ENCODE results near the gene SH3PXD2A. TPM values are rescaled to one million over a fixed set of nuclear protein-coding genes. Genes with fewer than 3 reads are reported as not detected.

The SH3PXD2A gene
- total RNA-seq, 1 experiment from 2014 or later, result 54.9 TPM

DNA sequence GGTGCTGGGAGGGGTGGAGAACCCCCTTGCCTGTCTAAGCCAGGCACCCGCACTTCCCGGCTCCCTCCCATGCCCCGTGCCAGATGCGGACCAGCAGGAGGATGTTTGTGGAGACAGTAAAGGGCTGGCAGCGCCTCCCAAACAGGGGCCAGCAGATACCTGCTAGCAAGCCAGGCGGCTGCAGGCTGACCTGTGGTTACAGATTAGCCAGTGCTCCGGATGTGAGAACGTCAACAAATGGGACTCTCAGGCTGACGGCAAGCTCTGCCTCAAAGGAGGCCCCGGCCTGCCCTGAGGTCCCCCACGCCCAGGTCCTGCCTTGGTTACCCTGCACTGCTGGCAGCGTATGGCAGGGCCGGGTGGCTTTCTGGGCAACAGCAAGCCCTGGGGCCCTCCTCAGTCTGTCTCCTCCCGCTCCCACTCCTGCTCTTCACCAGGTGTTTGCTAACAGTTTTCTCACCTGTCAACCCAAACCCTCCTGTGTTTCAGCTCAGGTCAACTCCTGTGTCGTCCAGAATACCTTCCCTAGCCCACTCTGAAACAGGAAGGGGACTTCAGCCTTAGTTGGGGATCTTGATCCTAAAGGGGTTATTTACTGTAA is 276.5 kb downstream of the SH3PXD2A start:
- no peak for TF ChIP-seq EZH2 (IDR thresholded peaks at IDR 0.05; ENCODE audit: borderline replicate concordance, low read depth, low read length, poor library complexity, severe bottlenecking)
- TF ChIP-seq, protein P1, sequence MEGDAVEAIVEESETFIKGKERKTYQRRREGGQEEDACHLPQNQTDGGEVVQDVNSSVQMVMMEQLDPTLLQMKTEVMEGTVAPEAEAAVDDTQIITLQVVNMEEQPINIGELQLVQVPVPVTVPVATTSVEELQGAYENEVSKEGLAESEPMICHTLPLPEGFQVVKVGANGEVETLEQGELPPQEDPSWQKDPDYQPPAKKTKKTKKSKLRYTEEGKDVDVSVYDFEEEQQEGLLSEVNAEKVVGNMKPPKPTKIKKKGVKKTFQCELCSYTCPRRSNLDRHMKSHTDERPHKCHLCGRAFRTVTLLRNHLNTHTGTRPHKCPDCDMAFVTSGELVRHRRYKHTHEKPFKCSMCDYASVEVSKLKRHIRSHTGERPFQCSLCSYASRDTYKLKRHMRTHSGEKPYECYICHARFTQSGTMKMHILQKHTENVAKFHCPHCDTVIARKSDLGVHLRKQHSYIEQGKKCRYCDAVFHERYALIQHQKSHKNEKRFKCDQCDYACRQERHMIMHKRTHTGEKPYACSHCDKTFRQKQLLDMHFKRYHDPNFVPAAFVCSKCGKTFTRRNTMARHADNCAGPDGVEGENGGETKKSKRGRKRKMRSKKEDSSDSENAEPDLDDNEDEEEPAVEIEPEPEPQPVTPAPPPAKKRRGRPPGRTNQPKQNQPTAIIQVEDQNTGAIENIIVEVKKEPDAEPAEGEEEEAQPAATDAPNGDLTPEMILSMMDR (conservative IDR thresholded peaks at IDR 0.05; ENCODE audit: low read depth, low read length), result no peak
- ChIA-PET CTCF (no interaction called here), POLR2A (ENCODE audit: low non-redundant PET) (no interaction called here)
- intact Hi-C loops (cut with micrococcal nuclease; ENCODE audit: unreplicated experiment), result no loop called here
- no peak overlapping the region for H3K27ac ChIP-seq (ENCODE audit: low read depth, low read length, poor library complexity, severe bottlenecking)
- no peaks in the 10 kb centered on the region for H3K27me3 ChIP-seq (replicated peaks; ENCODE audit: insufficient read depth, low read depth, low read length, poor library complexity)
- H3K4me3 ChIP-seq (ENCODE audit: low read depth, low read length, poor library complexity, severe bottlenecking), result no peak overlapping the region
- H3K36me3 ChIP-seq (ENCODE audit: insufficient read depth, low read length, poor library complexity, severe bottlenecking), result no peaks in the 10 kb centered on the region
- no peaks in the 10 kb centered on the region for H3K9me3 ChIP-seq (ENCODE audit: low read depth, low read length, poor library complexity, severe bottlenecking)
- H3K4me1 ChIP-seq (ENCODE audit: insufficient read depth, low read length, poor library complexity, severe bottlenecking), result no peaks in the 10 kb centered on the region
- DNase-seq (ENCODE audit: low spot score), result no peak
- BruUV-seq (replicated peaks), result no TSS peak

DNA sequence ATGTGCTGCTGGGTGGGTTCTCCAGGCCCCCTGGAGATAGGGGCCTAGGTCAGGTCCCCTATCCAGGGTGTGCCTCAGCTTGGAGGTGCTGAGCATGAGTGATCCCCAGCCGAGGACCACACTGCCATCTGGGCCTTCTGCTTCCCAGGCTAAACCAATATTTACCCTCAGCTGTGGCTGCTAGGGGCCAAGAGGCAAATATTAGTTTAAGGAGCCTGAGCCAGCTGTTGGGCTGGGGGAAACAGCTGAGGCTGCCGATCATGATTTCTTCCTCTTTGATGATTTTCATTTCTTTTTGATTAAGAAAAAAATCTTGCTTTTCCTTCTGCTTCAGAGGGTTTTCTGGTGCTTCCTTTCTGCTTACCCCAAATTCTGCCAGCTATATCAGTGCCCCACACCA is 278.5 kb downstream of the SH3PXD2A start:
- BruUV-seq (replicated peaks), result no TSS peak
- no peak for TF ChIP-seq EZH2 (IDR thresholded peaks at IDR 0.05; ENCODE audit: borderline replicate concordance, low read depth, low read length, poor library complexity, severe bottlenecking)
- TF ChIP-seq, protein P1 (conservative IDR thresholded peaks at IDR 0.05; ENCODE audit: low read depth, low read length), result no peak
- POLR2A ChIA-PET (ENCODE audit: low non-redundant PET), result no interaction called here
- H3K4me3 ChIP-seq (ENCODE audit: low read depth, low read length, poor library complexity, severe bottlenecking), result no peak overlapping the region
- H3K27ac ChIP-seq (ENCODE audit: low read depth, low read length, poor library complexity, severe bottlenecking), result no peak overlapping the region
- H3K4me1 ChIP-seq (ENCODE audit: insufficient read depth, low read length, poor library complexity, severe bottlenecking), result no peaks in the 10 kb centered on the region
- intact Hi-C loops (cut with micrococcal nuclease; ENCODE audit: unreplicated experiment), result no loop called here
- H3K27me3 ChIP-seq (replicated peaks; ENCODE audit: insufficient read depth, low read depth, low read length, poor library complexity), result no peaks in the 10 kb centered on the region
- DNase-seq (ENCODE audit: low spot score), result no peak
- CTCF ChIA-PET, result interaction anchor here (0.5 kb wide), 1 partner anchor 34 kb away, joined by 3 read pairs; no protein-coding TSS in a partner anchor
- no peaks in the 10 kb centered on the region for H3K9me3 ChIP-seq (ENCODE audit: low read depth, low read length, poor library complexity, severe bottlenecking)
- H3K36me3 ChIP-seq (ENCODE audit: insufficient read depth, low read length, poor library complexity, severe bottlenecking), result no peaks in the 10 kb centered on the region

DNA sequence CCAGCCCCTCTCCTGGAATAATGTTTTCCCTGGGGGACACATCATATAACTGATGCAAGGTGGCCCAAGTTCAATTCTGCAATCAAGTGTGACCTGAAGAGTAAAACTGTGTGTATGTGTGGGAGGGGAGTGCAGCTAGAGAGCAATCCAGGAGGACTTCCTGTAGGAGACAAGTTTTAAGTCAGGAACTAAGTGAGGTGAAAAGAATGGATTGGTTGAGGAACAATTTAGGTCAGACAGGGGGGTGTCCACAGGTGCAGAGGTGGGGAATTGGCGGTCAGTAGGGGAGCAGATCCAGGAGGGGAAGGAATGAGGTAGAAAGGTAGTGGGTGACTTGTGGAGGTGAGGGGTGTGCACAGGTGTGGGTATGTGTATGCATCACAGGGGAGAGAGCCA is 279.3 kb downstream of the SH3PXD2A start:
- no peaks in the 10 kb centered on the region for H3K4me1 ChIP-seq (ENCODE audit: insufficient read depth, low read length, poor library complexity, severe bottlenecking)
- H3K4me3 ChIP-seq (ENCODE audit: low read depth, low read length, poor library complexity, severe bottlenecking), result no peak overlapping the region
- POLR2A ChIA-PET (ENCODE audit: low non-redundant PET), result no interaction called here
- no peak for DNase-seq (ENCODE audit: low spot score)
- intact Hi-C loops (cut with micrococcal nuclease; ENCODE audit: unreplicated experiment), result no loop called here
- H3K36me3 ChIP-seq (ENCODE audit: insufficient read depth, low read length, poor library complexity, severe bottlenecking), result no peaks in the 10 kb centered on the region
- H3K27ac ChIP-seq (ENCODE audit: low read depth, low read length, poor library complexity, severe bottlenecking), result no peak overlapping the region
- H3K9me3 ChIP-seq (ENCODE audit: low read depth, low read length, poor library complexity, severe bottlenecking), result no peaks in the 10 kb centered on the region
- TF ChIP-seq EZH2 (IDR thresholded peaks at IDR 0.05; ENCODE audit: borderline replicate concordance, low read depth, low read length, poor library complexity, severe bottlenecking), result no peak
- TF ChIP-seq, protein P1 (conservative IDR thresholded peaks at IDR 0.05; ENCODE audit: low read depth, low read length), result no peak
- H3K27me3 ChIP-seq (replicated peaks; ENCODE audit: insufficient read depth, low read depth, low read length, poor library complexity), result no peaks in the 10 kb centered on the region
- CTCF ChIA-PET, result no interaction called here
- no TSS peak for BruUV-seq (replicated peaks)
